HG03469 (cell line): ENCODE results near the gene PCBP2.
A peak's percentile ranks its signal among the peaks of the same experiment; 100 is the strongest.

Experiments used
- ATAC-seq: cut with Tn5 transposase; IDR thresholded peaks from one replicate; pipeline ENCODE4 v1.9.1; 2021; ENCODE audit warnings: mild to moderate bottlenecking, moderate library complexity, moderate number of reproducible peaks; ENCODE audit not compliant: unreplicated experiment

Gene PCBP2

GRCh38 chr12:53492188-53492587 lies 40.3 kb downstream of the PCBP2 start:
- no peak for ATAC-seq

- ATAC-seq: no peak
These were observed 41.1 kb downstream of the PCBP2 start for GRCh38 chr12:53492830-53493609.

GRCh38 chr12:53493610-53494391 lies 41.9 kb downstream of the PCBP2 start:
- ATAC-seq: no peak

- no peak for ATAC-seq
These were observed 44.2 kb downstream of the PCBP2 start for GRCh38 chr12:53495903-53496751.

GRCh38 chr12:53496752-53497032 lies 44.8 kb downstream of the PCBP2 start:
- ATAC-seq: no peak

GRCh38 chr12:53497461-53497860 lies 45.6 kb downstream of the PCBP2 start:
- no peak for ATAC-seq

- no peak for ATAC-seq
These were observed 46.3 kb downstream of the PCBP2 start for GRCh38 chr12:53498235-53498630.

GRCh38 chr12:53499266-53500141 lies 47.6 kb downstream of the PCBP2 start, which contains the start of gene MAP3K12:
TSS of gene MAP3K12 (minus strand) at chr12:53499458. CDS start at chr12:53487391, 12,067 bp downstream.
- ATAC-seq: no peak

GRCh38 chr12:53500142-53500775 lies 48.4 kb downstream of the PCBP2 start:
- no peak for ATAC-seq

- peak; percentile 51 for ATAC-seq
These were observed 49.1 kb downstream of the PCBP2 start, which contains the start of gene TARBP2 for GRCh38 chr12:53500776-53501614. TSS of gene TARBP2 (plus strand) at chr12:53501283. CDS start at chr12:53501409, 126 bp downstream.

- no peak for ATAC-seq
These were observed 49.8 kb downstream of the PCBP2 start for GRCh38 chr12:53501615-53502181.

GRCh38 chr12:53502331-53502730 lies 50.4 kb downstream of the PCBP2 start:
- ATAC-seq: no peak

GRCh38 chr12:53502983-53503728 lies 51.3 kb downstream of the PCBP2 start:
- ATAC-seq: no peak

GRCh38 chr12:53504004-53504920 lies 52.4 kb downstream of the PCBP2 start:
- no peak for ATAC-seq

GRCh38 chr12:53505086-53505485 lies 53.2 kb downstream of the PCBP2 start:
- ATAC-seq: no peak

- ATAC-seq: no peak
These were observed 53.9 kb downstream of the PCBP2 start for GRCh38 chr12:53505555-53506449.
